Uterus (tissue), 4 donors: ENCODE results near the gene IL15. TPM values are rescaled to one million over a fixed set of nuclear protein-coding genes. Genes with fewer than 3 reads are reported as not detected.

Experiments
- DNase-seq, 2 donors: peaks; one replicate each; pipeline ENCODE4 v3.0.0-alpha.2; 2019 to 2020
- H3K27ac ChIP-seq, 2 donors: fragments of 200-600 bp; sonication (generic); 1 replicate in 1 of 2; 2 replicates in 1 of 2; pipeline ENCODE4 v1.5.1; 2016 to 2018
- H3K27me3 ChIP-seq, 2 donors: fragments of 200-600 bp; sonication (generic); one replicate each; pipeline ENCODE4 v1.5.1; 2018 to 2019; ENCODE audit warnings: control low read depth in 1 of 2
- H3K36me3 ChIP-seq, 2 donors: fragments of 200-600 bp; sonication (generic); one replicate each; pipeline ENCODE4 v1.5.1; 2019; ENCODE audit warnings: control low read depth in 1 of 2
- H3K4me1 ChIP-seq, 2 donors: fragments of 200-600 bp; sonication (generic); one replicate each; pipeline ENCODE4 v1.5.1; 2018 to 2019; ENCODE audit warnings: control low read depth in 1 of 2
- H3K4me3 ChIP-seq, 2 donors: fragments of 200-600 bp; sonication (generic); 1 replicate in 1 of 2; 2 replicates in 1 of 2; pipeline ENCODE4 v1.5.1; 2018 to 2019; ENCODE audit warnings: mild to moderate bottlenecking in 1 of 2
- H3K9me3 ChIP-seq, 2 donors: fragments of 200-600 bp; sonication (generic); one replicate each; pipeline ENCODE4 v1.5.1; 2019; ENCODE audit warnings: control low read depth in 1 of 2
- CTCF ChIP-seq, 4 experiments: fragments of 200-600 bp in 2 of 4; fragments of 450-650 bp in 2 of 4; sonication (generic) in 2 of 4; IDR thresholded peaks; one replicate each; pipeline ENCODE4 v1.5.1; 2016 to 2019; ENCODE audit warnings: antibody characterized with exemption in 4 of 4, mild to moderate bottlenecking in 2 of 4, moderate library complexity in 1 of 4
- POLR2A ChIP-seq, 2 donors: fragments of 450-650 bp; IDR thresholded peaks; one replicate each; pipeline ENCODE4 v1.6.1; 2016; ENCODE audit warnings: antibody characterized with exemption in 2 of 2, mild to moderate bottlenecking in 1 of 2, moderate library complexity in 1 of 2
- intact Hi-C: fragments of 100-400 bp; cut with DNase I; formaldehyde crosslinking; loops from one replicate; pipeline ENCODE4 v1.15.1; 2023; ENCODE audit warnings: low total_unique reads
- total RNA-seq, 4 donors: library from RNA; depleted of rRNA in 3 of 4; stranded (reverse); fragments of >200 nt in 3 of 4; gene quantifications; one replicate each; pipeline versions ENCODE4 v1.1.0 to v1.2.4, GENCODE V29; 2014 to 2023
- donor health status: DM: yes; HTN: yes; CAD: no.

The IL15 gene
- total RNA-seq, 4 donors from 2014 or later = 2.3 to 9.8 (median 5.1) TPM

- Histone ChIP-seq H3K27me3 (no peaks in the 10 kb centered on the region), H3K27ac (no peak overlapping the region), H3K4me3 (no peak overlapping the region), H3K4me1 (no peaks in the 10 kb centered on the region), H3K36me3 (no peaks in the 10 kb centered on the region), H3K9me3 (no peaks in the 10 kb centered on the region)
- TF ChIP-seq POLR2A (IDR thresholded peaks at IDR 0.05) = no peak
- no peak for TF ChIP-seq CTCF (IDR thresholded peaks at IDR 0.05)
- intact Hi-C loops = no loop called here
- no peak for DNase-seq
Observed at GRCh38 chr4:141721174-141721573, 84.8 kb downstream of the IL15 start.

- H3K4me3 ChIP-seq = no peak overlapping the region
- no peaks in the 10 kb centered on the region for H3K9me3 ChIP-seq
- no peak overlapping the region for H3K27ac ChIP-seq
- no peak for TF ChIP-seq CTCF (IDR thresholded peaks at IDR 0.05)
- no peak for TF ChIP-seq POLR2A (IDR thresholded peaks at IDR 0.05)
- no peaks in the 10 kb centered on the region for H3K4me1 ChIP-seq
- no peak for DNase-seq
- no peaks in the 10 kb centered on the region for H3K36me3 ChIP-seq
- H3K27me3 ChIP-seq = no peaks in the 10 kb centered on the region
- intact Hi-C loops = no loop called here
Observed at GRCh38 chr4:141724646-141725045, 88.3 kb downstream of the IL15 start.

DNA sequence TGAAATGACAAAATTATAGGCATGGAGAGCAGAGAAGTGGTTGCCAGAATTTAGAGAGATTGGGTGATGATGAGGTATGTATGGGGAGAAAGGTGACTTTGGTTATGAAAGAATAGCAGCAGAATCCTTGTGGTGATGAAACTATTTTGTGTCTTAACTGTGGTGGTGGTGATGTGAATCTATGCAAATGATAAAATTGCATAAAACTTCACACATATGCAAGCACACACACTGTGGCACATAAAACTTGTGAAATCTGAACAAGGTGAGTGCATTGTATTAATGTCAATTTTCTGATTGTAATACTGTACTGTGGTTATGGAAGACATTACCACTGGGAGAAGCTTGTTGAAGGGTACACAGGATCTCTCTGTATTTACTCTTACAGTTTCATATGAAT is 91.0 kb downstream of the IL15 start:
- Histone ChIP-seq H3K4me1 (no peaks in the 10 kb centered on the region), H3K9me3 (no peaks in the 10 kb centered on the region), H3K27ac (no peak overlapping the region), H3K27me3 (no peaks in the 10 kb centered on the region), H3K4me3 (no peak overlapping the region), H3K36me3 (no peaks in the 10 kb centered on the region)
- TF ChIP-seq CTCF (IDR thresholded peaks at IDR 0.05) = no peak
- no peak for TF ChIP-seq POLR2A (IDR thresholded peaks at IDR 0.05)
- intact Hi-C loops = no loop called here
- DNase-seq = no peak

GRCh38 chr4:141730805-141731204 is 94.4 kb downstream of the IL15 start:
- H3K27ac ChIP-seq = no peak overlapping the region
- H3K4me3 ChIP-seq = no peak overlapping the region
- H3K9me3 ChIP-seq = peaks cover 0 to 3% of the 10 kb centered on the region in 2 donors
- TF ChIP-seq CTCF (IDR thresholded peaks at IDR 0.05) (no peak), POLR2A (IDR thresholded peaks at IDR 0.05) (no peak)
- H3K4me1 ChIP-seq = no peaks in the 10 kb centered on the region
- no peak for DNase-seq
- no peaks in the 10 kb centered on the region for H3K27me3 ChIP-seq
- H3K36me3 ChIP-seq = no peaks in the 10 kb centered on the region
- intact Hi-C loops = no loop called here

DNA sequence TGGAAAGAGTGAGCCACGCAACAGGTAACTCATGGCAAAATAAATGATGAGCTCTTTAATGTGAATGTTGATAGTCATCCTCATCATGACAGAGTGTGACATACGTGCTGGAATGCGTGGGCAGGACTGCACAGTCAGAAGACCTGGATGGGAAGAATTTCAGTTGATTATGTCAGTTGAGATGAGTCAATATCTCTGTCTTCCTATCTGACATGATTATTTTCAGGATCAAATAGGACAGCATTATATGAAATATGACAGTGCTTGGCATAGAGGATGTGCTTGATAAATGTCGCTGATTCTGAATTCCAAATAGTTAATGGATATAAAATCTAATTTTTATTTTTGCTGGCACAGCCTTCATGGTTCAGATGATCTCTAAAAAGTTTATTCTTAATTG is 95.1 kb downstream of the IL15 start:
- intact Hi-C loops = no loop called here
- TF ChIP-seq CTCF (IDR thresholded peaks at IDR 0.05) = no peak
- TF ChIP-seq POLR2A (IDR thresholded peaks at IDR 0.05) = no peak
- DNase-seq = no peak
- H3K9me3 ChIP-seq = peaks cover 0 to 3% of the 10 kb centered on the region in 2 donors
- H3K36me3 ChIP-seq = no peaks in the 10 kb centered on the region
- H3K27me3 ChIP-seq = no peaks in the 10 kb centered on the region
- no peak overlapping the region for H3K4me3 ChIP-seq
- H3K4me1 ChIP-seq = no peaks in the 10 kb centered on the region
- H3K27ac ChIP-seq = no peak overlapping the region
